HEK293 (cell line): ENCODE results near the gene RSBN1L.

Source experiments
- BCL11B ChIP-seq: fragments of 450-650 bp; formaldehyde crosslinking; IDR thresholded peaks from 2 replicates; pipeline ENCODE4 v1.5.1; 2016; ENCODE audit warnings: low read depth, missing biosample characterization, missing genetic modification characterization
- CTCF ChIP-seq: fragments of 450-650 bp; formaldehyde crosslinking; IDR thresholded peaks from 2 replicates; pipeline ENCODE4 v1.5.1; 2016; ENCODE audit warnings: missing biosample characterization, missing genetic modification characterization
- KLF16 ChIP-seq: fragments of 450-650 bp; formaldehyde crosslinking; IDR thresholded peaks from 2 replicates; pipeline ENCODE4 v1.5.1; 2017; ENCODE audit warnings: missing biosample characterization, missing genetic modification characterization
- PRDM10 ChIP-seq: fragments of 450-650 bp; formaldehyde crosslinking; IDR thresholded peaks from 2 replicates; pipeline ENCODE4 v1.5.1; 2016; ENCODE audit warnings: missing biosample characterization, missing genetic modification characterization
- ZBTB49 ChIP-seq: fragments of 450-650 bp; formaldehyde crosslinking; IDR thresholded peaks from 2 replicates; pipeline ENCODE4 v1.5.1; 2016; ENCODE audit warnings: missing biosample characterization, missing genetic modification characterization, low read depth
- ZNF157 ChIP-seq: fragments of 450-650 bp; formaldehyde crosslinking; IDR thresholded peaks from 2 replicates; pipeline ENCODE4 v1.5.1; 2016; ENCODE audit warnings: missing biosample characterization, missing genetic modification characterization
- ZNF324 ChIP-seq: fragments of 450-650 bp; formaldehyde crosslinking; IDR thresholded peaks from 2 replicates; pipeline ENCODE4 v1.5.1; 2016; ENCODE audit warnings: missing biosample characterization, missing genetic modification characterization
- ZNF76 ChIP-seq: fragments of 450-650 bp; formaldehyde crosslinking; IDR thresholded peaks from 2 replicates; pipeline ENCODE4; 2016; ENCODE audit warnings: low read depth, missing biosample characterization, missing genetic modification characterization, borderline replicate concordance
- TF ChIP-seq, protein P1 (sequence below): fragments of 450-650 bp; formaldehyde crosslinking; IDR thresholded peaks from 2 replicates; pipeline ENCODE4 v1.5.1; 2017; ENCODE audit warnings: missing biosample characterization, missing genetic modification characterization
- TF ChIP-seq, protein P2 (sequence below): fragments of 450-650 bp; formaldehyde crosslinking; IDR thresholded peaks from 2 replicates; pipeline ENCODE4 v1.5.1; 2016; ENCODE audit warnings: missing biosample characterization, missing genetic modification characterization

GRCh38 chr7:77782383-77782782 lies 86.1 kb downstream of the RSBN1L start:
- no peak for TF ChIP-seq PRDM10 (tag by site-specific recombination)
- no peak for TF ChIP-seq KLF16 (tag by site-specific recombination)
- no peak for TF ChIP-seq ZNF157 (tag by site-specific recombination)
- TF ChIP-seq, protein P1, sequence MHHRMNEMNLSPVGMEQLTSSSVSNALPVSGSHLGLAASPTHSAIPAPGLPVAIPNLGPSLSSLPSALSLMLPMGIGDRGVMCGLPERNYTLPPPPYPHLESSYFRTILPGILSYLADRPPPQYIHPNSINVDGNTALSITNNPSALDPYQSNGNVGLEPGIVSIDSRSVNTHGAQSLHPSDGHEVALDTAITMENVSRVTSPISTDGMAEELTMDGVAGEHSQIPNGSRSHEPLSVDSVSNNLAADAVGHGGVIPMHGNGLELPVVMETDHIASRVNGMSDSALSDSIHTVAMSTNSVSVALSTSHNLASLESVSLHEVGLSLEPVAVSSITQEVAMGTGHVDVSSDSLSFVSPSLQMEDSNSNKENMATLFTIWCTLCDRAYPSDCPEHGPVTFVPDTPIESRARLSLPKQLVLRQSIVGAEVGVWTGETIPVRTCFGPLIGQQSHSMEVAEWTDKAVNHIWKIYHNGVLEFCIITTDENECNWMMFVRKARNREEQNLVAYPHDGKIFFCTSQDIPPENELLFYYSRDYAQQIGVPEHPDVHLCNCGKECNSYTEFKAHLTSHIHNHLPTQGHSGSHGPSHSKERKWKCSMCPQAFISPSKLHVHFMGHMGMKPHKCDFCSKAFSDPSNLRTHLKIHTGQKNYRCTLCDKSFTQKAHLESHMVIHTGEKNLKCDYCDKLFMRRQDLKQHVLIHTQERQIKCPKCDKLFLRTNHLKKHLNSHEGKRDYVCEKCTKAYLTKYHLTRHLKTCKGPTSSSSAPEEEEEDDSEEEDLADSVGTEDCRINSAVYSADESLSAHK, result no peak
- TF ChIP-seq BCL11B, result no peak
- TF ChIP-seq ZNF324 (tag by site-specific recombination), result no peak
- TF ChIP-seq ZNF76 (tag by site-specific recombination), result no peak
- TF ChIP-seq, protein P2, sequence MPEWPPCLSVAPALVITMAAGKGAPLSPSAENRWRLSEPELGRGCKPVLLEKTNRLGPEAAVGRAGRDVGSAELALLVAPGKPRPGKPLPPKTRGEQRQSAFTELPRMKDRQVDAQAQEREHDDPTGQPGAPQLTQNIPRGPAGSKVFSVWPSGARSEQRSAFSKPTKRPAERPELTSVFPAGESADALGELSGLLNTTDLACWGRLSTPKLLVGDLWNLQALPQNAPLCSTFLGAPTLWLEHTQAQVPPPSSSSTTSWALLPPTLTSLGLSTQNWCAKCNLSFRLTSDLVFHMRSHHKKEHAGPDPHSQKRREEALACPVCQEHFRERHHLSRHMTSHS (tag by site-specific recombination), result no peak
- TF ChIP-seq ZBTB49, result no peak
- no peak for TF ChIP-seq CTCF (tag by site-specific recombination)
